ENCODE measurements around the gene DNAH12. TPM values are rescaled to one million over a fixed set of nuclear protein-coding genes. Genes with fewer than 3 reads are reported as not detected.

Gene DNAH12, protein sequence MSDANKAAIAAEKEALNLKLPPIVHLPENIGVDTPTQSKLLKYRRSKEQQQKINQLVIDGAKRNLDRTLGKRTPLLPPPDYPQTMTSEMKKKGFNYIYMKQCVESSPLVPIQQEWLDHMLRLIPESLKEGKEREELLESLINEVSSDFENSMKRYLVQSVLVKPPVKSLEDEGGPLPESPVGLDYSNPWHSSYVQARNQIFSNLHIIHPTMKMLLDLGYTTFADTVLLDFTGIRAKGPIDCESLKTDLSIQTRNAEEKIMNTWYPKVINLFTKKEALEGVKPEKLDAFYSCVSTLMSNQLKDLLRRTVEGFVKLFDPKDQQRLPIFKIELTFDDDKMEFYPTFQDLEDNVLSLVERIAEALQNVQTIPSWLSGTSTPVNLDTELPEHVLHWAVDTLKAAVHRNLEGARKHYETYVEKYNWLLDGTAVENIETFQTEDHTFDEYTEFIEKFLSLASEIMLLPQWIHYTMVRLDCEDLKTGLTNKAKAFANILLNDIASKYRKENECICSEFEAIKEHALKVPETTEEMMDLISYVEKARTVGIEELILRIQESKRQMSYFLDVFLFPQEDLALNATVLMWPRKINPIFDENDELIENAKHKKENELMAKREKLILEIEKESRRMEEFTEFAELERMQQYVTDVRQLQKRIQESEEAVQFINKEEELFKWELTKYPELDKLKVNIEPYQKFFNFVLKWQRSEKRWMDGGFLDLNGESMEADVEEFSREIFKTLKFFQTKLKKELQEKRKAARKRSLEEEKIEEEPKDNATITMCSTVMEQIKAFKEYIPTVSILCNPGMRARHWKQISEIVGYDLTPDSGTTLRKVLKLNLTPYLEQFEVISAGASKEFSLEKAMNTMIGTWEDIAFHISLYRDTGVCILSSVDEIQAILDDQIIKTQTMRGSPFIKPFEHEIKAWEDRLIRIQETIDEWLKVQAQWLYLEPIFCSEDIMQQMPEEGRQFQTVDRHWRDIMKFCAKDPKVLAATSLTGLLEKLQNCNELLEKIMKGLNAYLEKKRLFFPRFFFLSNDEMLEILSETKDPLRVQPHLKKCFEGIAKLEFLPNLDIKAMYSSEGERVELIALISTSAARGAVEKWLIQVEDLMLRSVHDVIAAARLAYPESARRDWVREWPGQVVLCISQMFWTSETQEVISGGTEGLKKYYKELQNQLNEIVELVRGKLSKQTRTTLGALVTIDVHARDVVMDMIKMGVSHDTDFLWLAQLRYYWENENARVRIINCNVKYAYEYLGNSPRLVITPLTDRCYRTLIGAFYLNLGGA (N-terminal part only)
- 1.6 and 1.8 TPM in 2 replicates for polyA plus RNA-seq
- 1.2 and 1.7 TPM in 2 replicates for polyA minus RNA-seq

GRCh38 chr3:57544181-57545125, at the start of gene DNAH12:
Gene DNAH12, minus strand, starts transcription at chr3:57544344. Its CDS starts 1,474 bp downstream, at chr3:57542870.
- Histone ChIP-seq H3F3A (ENCODE audit: insufficient read depth, low read length, poor library complexity, severe bottlenecking) (no peaks in the 10 kb centered on the region), H3K9ac (ENCODE audit: low read length) (peak within 1 kb of the TSS; percentile 59), H3K9me3 (ENCODE audit: low read length) (no peaks in the 10 kb centered on the region), H2AFZ (ENCODE audit: low read depth, low read length) (peak within 1 kb of the TSS; percentile 24), H3K36me3 (ENCODE audit: insufficient read depth, low read length) (no peaks in the 10 kb centered on the region), H3K79me2 (replicated peaks; ENCODE audit: insufficient read depth, low read length) (no peaks in the 10 kb centered on the region), H3K4me3 (ENCODE audit: low read length) (peak within 1 kb of the TSS; percentile 66), H4K20me1 (ENCODE audit: insufficient read depth) (no peaks in the 10 kb centered on the region), H3K27me3 (ENCODE audit: insufficient read depth, low read depth, low read length) (no peaks in the 10 kb centered on the region), H3K4me2 (ENCODE audit: low read length) (peak within 1 kb of the TSS; percentile 76), H3K27ac (ENCODE audit: low read length) (peak within 1 kb of the TSS; percentile 71), H3K9me2 (ENCODE audit: insufficient read depth, low read length) (no peaks in the 10 kb centered on the region)
- TF ChIP-seq EZH2 (IDR thresholded peaks at IDR 0.05; ENCODE audit: borderline replicate concordance, insufficient read depth, low read length, poor library complexity, severe bottlenecking) (no peak), EP300 (conservative IDR thresholded peaks at IDR 0.05; ENCODE audit: poor library complexity, severe bottlenecking) (peak; percentile 76), POLR2AphosphoS5 (IDR thresholded peaks at IDR 0.05) (peak; percentile 44), CTCF (IDR thresholded peaks at IDR 0.05; ENCODE audit: poor library complexity, severe bottlenecking) (peak; percentile 36), MXI1 (conservative IDR thresholded peaks at IDR 0.05; ENCODE audit: poor library complexity, severe bottlenecking) (peak; percentile 55), TAF1 (IDR thresholded peaks at IDR 0.05; ENCODE audit: low read depth) (no peak), SMC3 (conservative IDR thresholded peaks at IDR 0.05; ENCODE audit: poor library complexity) (peak; percentile 49), RAD21 (conservative IDR thresholded peaks at IDR 0.05) (peak; percentile 37)
- TF ChIP-seq, protein P1, sequence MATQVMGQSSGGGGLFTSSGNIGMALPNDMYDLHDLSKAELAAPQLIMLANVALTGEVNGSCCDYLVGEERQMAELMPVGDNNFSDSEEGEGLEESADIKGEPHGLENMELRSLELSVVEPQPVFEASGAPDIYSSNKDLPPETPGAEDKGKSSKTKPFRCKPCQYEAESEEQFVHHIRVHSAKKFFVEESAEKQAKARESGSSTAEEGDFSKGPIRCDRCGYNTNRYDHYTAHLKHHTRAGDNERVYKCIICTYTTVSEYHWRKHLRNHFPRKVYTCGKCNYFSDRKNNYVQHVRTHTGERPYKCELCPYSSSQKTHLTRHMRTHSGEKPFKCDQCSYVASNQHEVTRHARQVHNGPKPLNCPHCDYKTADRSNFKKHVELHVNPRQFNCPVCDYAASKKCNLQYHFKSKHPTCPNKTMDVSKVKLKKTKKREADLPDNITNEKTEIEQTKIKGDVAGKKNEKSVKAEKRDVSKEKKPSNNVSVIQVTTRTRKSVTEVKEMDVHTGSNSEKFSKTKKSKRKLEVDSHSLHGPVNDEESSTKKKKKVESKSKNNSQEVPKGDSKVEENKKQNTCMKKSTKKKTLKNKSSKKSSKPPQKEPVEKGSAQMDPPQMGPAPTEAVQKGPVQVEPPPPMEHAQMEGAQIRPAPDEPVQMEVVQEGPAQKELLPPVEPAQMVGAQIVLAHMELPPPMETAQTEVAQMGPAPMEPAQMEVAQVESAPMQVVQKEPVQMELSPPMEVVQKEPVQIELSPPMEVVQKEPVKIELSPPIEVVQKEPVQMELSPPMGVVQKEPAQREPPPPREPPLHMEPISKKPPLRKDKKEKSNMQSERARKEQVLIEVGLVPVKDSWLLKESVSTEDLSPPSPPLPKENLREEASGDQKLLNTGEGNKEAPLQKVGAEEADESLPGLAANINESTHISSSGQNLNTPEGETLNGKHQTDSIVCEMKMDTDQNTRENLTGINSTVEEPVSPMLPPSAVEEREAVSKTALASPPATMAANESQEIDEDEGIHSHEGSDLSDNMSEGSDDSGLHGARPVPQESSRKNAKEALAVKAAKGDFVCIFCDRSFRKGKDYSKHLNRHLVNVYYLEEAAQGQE (IDR thresholded peaks at IDR 0.05; ENCODE audit: borderline replicate concordance) = no peak

Measured in neural cell (in vitro differentiated cells).